Measurements from ENCODE around the gene PAK3. TPM values are rescaled to one million over a fixed set of nuclear protein-coding genes. Genes with fewer than 3 reads are reported as not detected.

The PAK3 gene
- polyA plus RNA-seq, 5 donors, result 0.69 to 1.6 (median 0.86) TPM

DNA sequence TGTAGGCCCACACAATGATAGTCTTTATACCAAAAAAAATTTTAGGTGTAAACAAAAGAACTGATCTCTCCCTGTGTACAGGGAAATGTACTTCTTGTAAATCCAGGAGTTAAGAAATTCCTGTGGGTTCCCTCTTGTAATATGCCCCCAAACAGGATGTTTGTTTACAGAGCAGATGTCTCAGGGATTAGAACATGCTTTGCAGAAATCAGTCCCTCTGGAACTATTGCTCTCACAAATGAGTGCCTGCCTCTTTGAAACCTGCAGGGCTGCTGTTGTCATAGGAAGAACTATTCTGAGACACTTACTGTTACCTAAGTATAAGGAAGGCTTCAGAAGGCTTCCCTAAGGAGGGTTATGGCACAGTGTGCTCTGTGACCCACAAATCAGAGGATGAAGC is 35.6 kb downstream of the PAK3 start:
- no peak for DNase-seq

DNA sequence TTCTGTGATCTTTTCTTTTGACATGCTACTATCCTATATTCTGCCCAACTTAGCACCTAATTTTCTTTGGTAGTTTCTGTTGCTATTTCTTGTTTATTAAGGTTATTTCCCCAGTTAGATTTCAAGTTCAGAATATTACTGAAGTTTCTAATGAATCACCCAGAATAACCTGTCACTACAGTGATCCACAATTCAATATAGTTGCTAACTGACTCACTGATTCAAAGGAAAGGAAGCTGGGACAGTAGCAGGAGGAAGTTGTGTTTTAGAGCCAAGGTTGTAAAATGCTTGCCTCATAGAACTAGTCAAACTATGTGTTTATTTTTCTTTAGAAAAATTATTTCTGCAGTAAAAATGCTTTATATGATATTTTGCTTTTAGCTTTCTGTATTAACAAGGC is 37.4 kb downstream of the PAK3 start:
- no peak for DNase-seq

DNA sequence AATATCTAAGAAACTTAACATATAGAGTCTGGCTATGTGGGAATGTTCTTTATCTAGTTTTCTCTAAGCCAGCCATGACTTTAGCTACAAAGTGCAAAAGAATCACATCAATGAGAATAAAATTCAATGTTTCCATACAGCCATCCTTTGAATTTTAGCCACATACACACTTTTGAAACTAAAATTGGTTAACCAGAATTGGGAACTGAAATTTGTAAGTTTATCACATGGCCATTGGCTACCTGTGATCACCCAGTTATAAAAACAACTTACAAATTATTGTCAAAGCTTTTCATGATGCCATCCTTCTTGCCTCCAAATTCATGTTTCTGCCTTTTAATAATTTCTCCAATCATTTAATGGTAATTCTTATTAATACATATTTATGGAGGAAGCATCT is 49.9 kb downstream of the PAK3 start:
- no peak for DNase-seq

DNA sequence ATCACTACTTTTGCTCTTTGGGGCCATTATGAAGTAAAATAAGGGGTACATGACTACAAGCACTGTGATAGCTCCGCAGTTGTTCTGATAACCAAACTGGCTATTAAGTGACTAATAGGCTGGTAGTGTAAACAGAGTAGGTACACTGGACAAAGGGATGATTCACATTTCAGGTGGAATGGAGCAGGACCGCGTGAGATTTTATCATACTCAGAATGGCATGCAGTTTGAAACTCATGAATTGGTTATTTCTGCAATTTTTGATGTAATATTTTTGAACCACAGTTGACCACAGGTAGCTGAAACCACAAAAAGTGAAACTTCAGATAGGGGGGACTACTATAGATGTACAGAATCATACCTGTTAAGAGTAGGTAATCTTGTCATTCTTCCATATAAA is 55.8 kb downstream of the PAK3 start:
- no peak for DNase-seq

DNA sequence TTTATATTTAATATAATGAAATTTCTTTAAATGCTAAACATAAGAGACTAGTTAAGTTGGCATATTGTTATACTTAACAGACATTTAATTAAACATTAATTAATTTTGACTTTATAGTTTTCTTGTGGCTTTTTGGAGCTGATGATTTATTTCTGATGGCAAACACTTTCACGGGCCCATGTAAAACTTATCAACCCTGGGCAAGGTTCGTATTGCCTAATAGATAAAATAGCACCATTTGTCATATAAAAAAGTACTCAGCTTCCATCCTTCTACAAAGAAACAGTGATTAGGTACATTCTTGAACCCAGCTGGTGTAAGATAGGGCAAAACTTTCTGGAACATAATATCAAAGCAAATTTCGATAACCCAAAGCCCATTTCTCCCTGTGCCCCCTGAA is 63.2 kb downstream of the PAK3 start:
- no peak for DNase-seq

DNA sequence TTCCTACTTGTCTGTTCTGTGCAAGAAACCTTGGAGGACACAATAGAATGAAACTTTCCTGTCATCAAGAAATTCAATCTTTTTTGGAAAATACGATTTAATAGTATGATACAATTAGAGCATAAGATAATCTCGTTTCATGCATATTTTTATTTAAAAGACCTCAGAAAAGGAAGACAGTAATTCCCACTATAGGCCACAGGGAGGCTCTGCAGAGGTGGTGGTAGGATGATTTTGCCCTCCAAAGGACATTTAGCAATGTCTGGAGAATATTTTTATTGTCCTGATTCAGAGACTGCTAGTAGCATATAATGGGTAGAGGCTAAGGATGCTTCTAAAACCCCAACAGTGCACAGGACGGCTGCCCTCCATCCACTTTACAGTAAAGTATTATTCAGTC is 68.7 kb downstream of the PAK3 start:
- no peak for DNase-seq

DNA sequence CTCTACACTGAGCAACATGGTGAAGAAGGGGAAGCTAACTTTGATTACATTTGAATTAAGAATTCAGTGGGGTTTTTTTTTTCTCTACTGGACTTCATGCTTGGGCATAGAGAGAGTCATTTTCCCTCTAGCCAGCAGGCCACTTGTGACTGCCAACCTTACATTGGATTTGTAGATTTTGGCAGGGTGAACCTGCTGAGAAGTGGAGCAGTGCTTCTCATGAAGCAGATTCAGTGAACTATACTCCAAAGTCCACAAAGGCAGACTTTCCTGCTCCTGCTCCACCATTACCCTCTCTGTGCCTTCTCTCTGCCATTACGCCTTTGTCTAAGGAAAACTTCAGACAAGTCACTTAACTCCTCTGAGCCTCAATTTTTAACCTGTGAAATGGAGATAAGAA is 69.9 kb downstream of the PAK3 start:
- DNase-seq, result no peak

DNA sequence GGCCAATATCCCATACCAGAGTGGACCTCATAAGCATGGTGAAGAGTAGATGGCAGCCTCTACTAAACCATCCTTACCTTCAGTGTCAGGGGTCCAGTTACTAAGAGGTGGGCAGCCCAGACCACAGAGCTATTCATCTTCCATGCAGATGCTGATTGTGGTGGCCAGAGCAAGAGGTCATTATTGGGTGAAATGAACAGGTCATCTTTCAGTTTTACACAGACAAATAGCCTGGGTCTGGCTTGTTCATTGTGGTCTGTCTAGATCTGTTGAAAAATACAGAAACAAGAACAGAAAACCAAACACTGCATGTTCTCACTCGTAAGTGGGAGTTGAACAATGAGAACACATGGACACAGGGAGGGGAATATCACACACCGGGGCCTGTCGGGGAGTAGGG is 71.3 kb downstream of the PAK3 start:
- no peak for DNase-seq

DNA sequence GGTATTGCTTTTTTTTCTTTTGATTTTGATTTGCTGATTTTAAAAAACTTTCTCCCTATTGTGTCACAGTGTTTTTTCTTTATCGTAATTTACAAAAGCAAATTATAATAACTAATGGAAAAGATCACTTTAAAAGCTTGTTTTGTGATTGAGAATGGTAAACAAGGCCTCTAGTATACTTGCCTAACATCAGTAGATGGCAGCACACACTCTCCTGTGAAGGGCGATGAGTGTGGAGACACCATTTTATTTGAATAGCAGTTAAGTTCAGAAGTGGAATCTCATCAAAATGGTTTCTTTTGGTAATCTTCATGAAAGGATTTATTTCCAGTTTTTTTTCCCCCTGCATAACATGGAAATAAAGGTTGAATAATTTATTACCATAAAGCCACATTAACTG is 72.3 kb downstream of the PAK3 start:
- no peak for DNase-seq

DNA sequence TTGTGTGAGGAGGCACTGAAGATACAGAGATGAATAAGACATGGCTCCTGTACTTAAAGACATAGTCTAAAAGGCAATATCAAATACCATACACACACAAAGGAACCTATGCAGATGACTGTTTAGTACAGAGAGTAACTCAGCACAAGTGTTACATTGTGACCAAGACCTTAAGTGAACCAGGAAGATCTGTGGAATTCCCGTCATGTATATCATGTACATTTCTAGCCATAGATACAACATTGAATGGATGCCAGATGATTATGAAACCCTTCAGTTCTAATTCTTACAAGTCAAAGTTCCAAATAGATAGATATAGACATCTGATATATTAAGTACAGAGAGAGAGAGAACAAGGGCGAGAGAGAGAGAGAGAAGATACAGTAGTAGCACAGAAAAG is 73.2 kb downstream of the PAK3 start:
- no peak for DNase-seq

DNA sequence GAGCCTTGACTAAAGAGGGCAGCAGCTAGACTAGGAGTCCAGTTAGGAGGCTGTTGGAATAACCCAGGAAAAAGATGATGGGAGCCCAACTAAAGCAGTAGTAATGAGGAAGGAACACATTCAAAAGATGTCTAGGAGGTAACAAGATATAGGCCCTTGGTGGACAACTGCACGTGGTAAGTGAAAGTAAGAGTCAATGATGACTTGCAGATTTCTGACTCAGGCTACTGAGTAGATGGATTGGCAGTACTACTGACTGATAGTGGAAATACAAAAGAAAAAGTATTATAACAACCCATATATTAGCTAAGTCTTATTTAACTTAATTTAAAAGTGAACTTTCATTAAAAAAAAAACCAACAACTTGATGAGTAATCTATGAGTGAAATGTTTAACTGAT is 74.0 kb downstream of the PAK3 start:
- no peak for DNase-seq

DNA sequence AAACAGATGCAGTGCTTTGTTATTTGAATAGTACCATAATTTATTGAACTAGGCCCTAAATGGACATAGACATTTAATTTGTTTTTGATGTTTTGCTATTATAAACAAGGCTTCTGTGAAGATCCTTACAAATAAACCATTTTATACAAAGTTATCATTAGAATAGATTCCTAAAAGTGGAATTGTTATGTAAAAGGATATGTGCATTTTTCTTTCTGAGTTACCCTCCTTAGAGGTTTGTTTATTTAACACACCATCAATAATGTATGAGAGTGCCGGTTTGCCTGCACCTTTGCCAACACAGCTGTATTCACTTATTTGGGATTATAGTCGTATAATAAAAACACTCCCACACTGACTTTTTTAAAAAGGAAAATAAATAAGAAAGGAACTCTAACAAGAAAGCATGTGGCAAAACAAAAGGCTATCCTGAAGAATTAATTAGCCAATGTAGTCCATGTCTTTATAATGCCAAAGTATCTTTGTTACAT is 84.8 kb downstream of the PAK3 start:
- DNase-seq, result no peak

DNA sequence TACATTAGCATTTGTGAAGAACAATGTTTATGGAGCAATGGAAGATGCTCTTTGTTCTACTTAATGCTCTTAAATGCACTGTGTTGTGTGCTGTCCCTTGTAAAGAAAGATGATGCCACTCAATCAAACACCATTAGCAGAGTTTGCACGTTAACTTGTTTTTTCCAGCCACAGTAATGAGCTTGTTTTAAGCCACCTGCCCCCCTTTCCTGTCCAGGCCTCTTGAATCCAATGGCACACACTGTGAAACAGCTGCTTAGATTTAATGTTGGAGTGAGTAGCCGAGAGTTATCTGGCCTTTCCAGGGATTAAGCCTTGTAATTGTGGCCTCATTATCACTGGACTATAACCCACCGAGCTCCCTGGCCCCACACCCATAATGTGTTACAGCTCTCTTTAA is 86.0 kb downstream of the PAK3 start:
- DNase-seq, result no peak

DNA sequence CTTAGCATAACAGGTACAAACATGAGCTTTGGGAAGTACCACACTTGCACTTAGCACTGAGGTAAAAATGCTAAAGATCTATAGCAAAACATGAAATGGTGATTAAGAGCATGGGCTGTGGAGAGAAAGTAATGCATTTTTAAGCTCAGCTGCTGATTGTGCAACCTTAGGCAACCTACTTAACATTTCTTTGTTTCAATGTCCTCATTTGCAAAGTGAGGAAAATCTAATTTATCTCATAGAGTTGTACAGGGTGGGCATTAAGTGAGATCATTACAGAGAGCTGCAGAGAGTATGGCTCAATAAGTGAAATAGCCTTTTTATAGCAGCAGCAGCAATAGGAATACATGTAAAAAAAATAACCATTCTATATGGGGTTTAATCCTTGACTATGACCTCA is 87.0 kb downstream of the PAK3 start:
- DNase-seq, result no peak

DNA sequence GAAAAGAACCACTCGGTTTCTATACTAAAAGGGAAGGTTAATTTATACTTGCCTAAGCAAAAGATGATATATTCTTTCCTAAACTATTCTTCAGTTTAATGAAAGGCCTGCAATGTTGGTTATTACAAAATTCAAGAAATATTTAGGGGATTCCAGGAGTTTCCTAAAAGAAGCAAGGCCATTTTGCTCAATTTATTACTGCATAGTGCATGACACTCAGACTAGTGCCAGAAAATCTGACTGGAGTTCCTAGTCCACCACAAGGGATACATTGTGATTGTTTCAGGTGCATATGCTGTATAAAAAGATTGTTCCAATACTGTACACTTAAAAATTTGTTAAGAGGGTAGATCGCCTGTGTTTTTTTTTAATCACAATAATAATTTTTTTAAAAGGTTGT is 95.6 kb downstream of the PAK3 start:
- DNase-seq, result no peak

DNA sequence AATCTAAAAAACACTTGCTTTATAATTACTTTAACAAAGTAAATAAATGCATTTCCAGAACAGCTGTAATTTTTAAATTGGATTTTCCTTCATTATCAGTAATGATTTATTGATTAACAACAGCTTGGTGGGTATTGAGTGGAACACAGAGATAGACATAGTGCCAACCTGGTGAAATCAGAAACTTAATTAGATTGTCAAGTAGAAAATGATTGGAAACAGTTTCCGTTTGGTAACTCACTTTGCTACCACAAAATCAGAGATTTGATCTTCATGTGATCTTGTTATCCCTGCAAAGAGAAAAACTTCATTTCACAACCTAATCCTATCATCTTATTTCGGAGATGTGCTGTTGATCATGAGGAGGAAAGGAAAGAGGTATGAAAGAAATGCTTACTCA is 103.5 kb downstream of the PAK3 start:
- no peak for DNase-seq

DNA sequence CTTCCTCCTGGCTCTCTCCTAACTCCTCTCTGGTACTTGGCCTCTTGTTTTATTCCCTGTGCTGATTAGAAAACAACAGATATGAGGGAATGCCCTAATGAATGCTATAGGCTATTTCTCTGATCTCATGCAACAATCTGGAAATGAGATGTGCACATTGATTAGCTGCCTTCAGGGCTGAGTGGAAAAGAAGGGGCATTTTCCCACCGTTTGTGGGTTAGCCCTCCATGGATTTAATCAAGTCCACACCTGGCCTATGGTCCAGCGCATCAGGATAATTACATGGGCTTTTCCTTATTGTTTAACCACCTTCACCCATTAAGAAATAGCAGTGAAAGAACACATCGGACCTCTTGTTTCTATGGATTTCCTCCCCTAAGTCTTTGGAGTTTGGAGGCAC is 104.3 kb downstream of the PAK3 start:
- no peak for DNase-seq

DNA sequence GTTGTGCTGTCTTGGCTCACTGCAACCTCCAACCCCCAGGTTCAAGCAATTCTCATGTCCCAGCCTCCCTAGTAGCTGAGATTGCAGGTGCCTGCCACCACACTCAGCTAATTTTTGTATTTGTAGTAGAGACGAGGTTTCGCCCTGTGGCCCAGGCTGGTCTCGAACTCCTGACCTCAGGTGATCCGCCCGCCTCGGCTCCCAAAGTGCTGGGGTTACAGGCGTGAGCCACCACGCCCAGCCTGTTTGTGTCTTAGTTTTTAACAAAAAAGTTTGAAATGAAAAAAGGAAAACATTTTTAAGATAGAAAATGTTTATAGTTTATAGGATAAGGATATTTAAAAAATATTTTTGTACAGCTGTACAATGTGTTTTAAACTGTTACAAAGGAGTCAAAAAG is 111.9 kb downstream of the PAK3 start:
- no peak for DNase-seq

DNA sequence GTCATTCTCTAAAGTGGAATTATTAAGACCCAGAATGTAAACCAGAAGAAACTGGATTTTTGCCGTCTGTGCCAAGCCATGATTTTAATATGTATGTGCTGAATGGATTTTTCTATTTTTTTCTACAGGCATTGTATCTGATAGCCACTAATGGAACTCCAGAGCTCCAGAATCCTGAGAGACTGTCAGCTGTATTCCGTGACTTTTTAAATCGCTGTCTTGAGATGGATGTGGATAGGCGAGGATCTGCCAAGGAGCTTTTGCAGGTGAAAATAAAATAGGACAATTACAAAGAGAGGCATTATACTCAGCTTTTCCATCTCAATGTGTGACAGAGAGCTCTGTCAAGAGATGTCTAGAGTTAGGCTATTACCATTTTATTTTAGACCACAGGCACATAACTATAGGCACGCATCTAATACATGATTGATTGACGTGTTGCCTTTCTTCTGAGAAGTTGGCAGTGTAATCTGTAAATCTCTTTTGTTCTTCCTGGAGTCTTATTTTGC is 120.4 kb downstream of the PAK3 start:
- DNase-seq, result no peak

DNA sequence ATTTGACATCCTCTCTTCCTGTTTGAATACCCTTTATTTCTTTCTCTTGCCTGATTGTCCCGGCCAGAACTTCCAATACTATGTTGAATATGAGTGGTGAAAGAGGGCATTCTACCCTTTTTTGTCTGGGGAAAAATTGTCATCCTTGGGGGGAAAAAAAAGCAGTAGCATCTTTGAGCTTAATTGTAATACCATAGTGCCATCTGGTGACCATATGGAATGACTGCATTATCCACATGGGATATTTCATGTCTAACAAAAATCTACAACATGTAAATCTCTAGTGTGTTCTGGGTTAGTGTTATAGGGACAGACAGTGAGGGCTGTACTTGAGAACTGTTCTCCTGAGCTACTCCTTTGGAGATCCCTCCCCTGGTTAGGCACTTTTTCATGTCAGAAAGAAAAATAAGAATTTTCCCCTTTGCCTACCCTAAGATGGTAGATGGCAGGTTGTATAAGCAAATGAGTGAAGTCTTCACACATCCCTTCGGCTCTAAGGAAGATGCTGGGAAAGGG is 148.3 kb downstream of the PAK3 start:
- DNase-seq, result no peak

DNA sequence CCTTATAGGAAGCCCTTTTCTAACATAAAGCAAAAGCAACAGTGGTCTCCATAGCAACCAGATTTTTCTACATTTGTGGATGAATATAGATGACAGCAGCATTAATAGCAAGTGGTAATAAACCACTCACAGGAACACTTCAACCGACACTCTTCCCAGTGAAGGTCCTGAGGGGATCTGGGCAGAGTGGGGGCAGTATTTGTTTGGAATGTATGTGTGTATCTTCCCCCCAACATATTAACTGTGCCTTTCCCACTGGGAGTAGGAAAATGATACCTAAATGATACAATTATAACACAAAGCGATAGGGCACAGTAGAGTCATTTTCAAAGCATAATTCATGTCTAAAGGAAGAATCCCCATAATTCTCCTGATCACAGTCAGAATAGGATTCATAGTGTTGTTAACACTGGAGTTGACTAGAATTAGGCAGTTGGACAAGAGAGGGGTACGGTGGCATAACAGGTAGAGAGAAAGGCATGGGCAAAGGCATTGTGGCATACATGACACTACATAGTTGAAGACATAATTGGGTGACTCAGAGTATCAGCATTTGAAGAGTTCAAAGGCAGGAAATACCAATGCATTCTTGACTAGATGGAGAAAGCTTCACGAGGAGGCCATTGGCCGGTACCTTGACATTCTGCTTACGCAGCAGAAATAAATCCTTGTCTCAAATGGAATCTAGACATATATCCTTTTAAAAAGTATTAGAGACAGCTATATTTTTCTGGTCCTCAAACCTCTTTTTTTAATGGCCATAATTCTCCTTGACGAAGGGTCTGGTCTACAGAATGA is 159.1 kb downstream of the PAK3 start:
- DNase-seq, result no peak

DNA sequence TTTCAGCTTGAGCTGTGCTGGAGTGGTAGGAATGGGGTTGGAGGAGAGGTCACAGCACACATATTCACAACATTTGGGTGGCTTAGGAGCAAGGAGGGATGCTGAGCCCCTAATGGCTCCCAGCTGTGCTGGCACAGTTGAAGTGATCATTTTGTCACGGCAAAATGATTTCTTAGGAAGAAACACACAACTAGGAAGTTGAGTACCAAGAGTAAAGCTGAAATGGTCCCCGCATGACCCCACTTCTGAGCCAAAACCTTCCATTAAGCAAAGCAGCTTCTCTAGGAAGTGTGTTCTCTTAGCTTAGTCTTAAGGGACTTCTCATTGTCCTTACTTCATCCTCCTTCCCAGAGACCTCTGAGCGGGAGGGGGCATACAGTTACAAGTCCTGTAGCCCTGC is 161.7 kb downstream of the PAK3 start:
- DNase-seq, result no peak

DNA sequence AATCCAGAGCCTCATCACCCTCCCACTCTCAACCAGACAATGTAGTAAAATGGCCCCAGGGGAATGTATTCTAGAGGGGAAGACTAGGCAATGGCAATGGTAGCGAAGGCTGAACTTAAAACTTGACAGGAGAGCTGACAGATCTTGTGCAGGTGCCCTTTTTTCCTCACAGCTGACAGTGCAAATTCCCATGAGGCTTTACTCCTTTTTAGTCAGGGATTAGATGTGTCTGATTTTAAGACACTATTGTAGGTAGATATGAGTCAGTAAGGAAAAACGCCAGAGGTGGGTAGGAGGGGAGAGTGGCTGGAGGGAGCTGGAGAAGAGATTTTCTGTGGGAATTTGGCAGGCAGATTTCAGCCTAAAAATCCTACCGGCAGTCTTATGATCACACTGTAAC is 163.6 kb downstream of the PAK3 start:
- DNase-seq, result no peak

DNA sequence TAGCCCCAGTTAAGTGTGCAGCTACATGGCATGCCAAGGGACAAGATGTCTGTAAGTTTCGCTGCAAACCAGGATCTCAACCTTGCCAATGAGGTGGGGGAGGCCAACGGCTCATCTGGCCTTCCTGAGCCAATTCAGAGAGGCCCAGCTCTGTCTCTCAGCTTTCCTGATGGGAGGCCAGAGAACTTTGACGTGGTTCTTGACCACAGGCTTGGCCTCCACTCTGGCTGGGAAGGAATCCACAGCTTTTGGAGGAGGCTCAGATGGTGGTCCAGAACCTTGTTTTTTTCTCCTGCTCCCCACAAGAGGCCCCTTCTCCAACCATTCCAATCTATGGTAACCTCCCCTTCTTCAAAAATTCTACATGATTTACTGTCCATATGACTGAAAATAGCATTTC is 164.5 kb downstream of the PAK3 start:
- DNase-seq, result no peak
